Breast epithelium (tissue), 3 donors: ENCODE measurements around the gene CIDEB.

ENCODE experiments used
- CTCF ChIP-seq, 3 donors: fragments of 450-650 bp; IDR thresholded peaks; one replicate each; pipeline ENCODE4 v1.5.1; 2016 to 2017; ENCODE audit warnings: antibody characterized with exemption in 3 of 3, mild to moderate bottlenecking in 3 of 3, moderate library complexity in 3 of 3
- POLR2A ChIP-seq: fragments of 450-650 bp; IDR thresholded peaks from one replicate; pipeline ENCODE4 v1.6.1; 2016; ENCODE audit warnings: antibody characterized with exemption, mild to moderate bottlenecking, moderate library complexity
- POLR2AphosphoS5 ChIP-seq, 3 donors: sonication (generic); formaldehyde crosslinking; IDR thresholded peaks; one replicate each; pipeline ENCODE4 v1.6.1; 2017; ENCODE audit warnings: antibody characterized with exemption in 3 of 3

- TF ChIP-seq POLR2AphosphoS5 (IDR thresholded peaks at IDR 0.05) (no peak), POLR2A (no peak), CTCF (IDR thresholded peaks at IDR 0.05) (no peak)
Measured at GRCh38 chr14:24293525-24293924, 14.3 kb downstream of the CIDEB start.
